Activated effector memory CD4-positive, alpha-beta T cell treated with Interleukin-2 at 50 U/mL for 16 hours (primary cell): ENCODE results near the gene RHBDL1.

Experiments used
- DNase-seq: peaks from one replicate; pipeline ENCODE4 v3.0.0-alpha.2; 2020

Gene RHBDL1

GRCh38 chr16:674968-675883 is at the start of gene RHBDL1:
RHBDL1 (plus strand) TSS chr16:675671; CDS start chr16:675791, 120 bp downstream.
- DNase-seq: no peak

GRCh38 chr16:625977-626765 is 49.3 kb upstream of the RHBDL1 start:
- no peak for DNase-seq

- no peak for DNase-seq
These were observed 48.6 kb upstream of the RHBDL1 start for GRCh38 chr16:626787-627453.

- no peak for DNase-seq
These were observed 47.8 kb upstream of the RHBDL1 start for GRCh38 chr16:627454-628239.

- DNase-seq: no peak
These were observed 47.0 kb upstream of the RHBDL1 start for GRCh38 chr16:628321-629061.

- no peak for DNase-seq
These were observed 46.2 kb upstream of the RHBDL1 start for GRCh38 chr16:629185-629832.

GRCh38 chr16:629833-630248 is 45.6 kb upstream of the RHBDL1 start:
- DNase-seq: no peak

GRCh38 chr16:630249-630814 is 45.1 kb upstream of the RHBDL1 start:
- no peak for DNase-seq

- no peak for DNase-seq
These were observed 44.6 kb upstream of the RHBDL1 start, which contains the start of gene WFIKKN1 for GRCh38 chr16:630815-631405. WFIKKN1 (plus strand) TSS chr16:630985; CDS start chr16:631254, 269 bp downstream.

- no peak for DNase-seq
These were observed 43.6 kb upstream of the RHBDL1 start for GRCh38 chr16:631808-632358.

- DNase-seq: no peak
These were observed 42.8 kb upstream of the RHBDL1 start for GRCh38 chr16:632486-633335.

GRCh38 chr16:633336-634050 is 42.0 kb upstream of the RHBDL1 start:
- DNase-seq: no peak

- no peak for DNase-seq
These were observed 41.3 kb upstream of the RHBDL1 start for GRCh38 chr16:634051-634670.

GRCh38 chr16:634996-635395 is 40.5 kb upstream of the RHBDL1 start:
- DNase-seq: no peak

- DNase-seq: no peak
These were observed 39.8 kb upstream of the RHBDL1 start for GRCh38 chr16:635573-636205.

- peak; percentile 90 for DNase-seq
These were observed 39.0 kb upstream of the RHBDL1 start, which contains the start of gene METTL26 for GRCh38 chr16:636206-637080. METTL26 (minus strand) TSS chr16:636305; CDS start chr16:636290, 15 bp downstream.
